Astrocyte (in vitro differentiated cells and primary cell): Measurements from ENCODE around the gene MAPKAPK2.

Experiments
- CTCF ChIP-seq: IDR thresholded peaks from 2 replicates; pipeline ENCODE4 v1.5.1; 2011; ENCODE audit warnings: low read depth, mild to moderate bottlenecking, inconsistent platforms, low read length, moderate library complexity; ENCODE audit not compliant: insufficient read depth
- EZH2 ChIP-seq: IDR thresholded peaks from 2 replicates; pipeline ENCODE4 v1.6.1; 2012; ENCODE audit warnings: mild to moderate bottlenecking, low read length, inconsistent platforms; ENCODE audit not compliant: insufficient read depth

DNA sequence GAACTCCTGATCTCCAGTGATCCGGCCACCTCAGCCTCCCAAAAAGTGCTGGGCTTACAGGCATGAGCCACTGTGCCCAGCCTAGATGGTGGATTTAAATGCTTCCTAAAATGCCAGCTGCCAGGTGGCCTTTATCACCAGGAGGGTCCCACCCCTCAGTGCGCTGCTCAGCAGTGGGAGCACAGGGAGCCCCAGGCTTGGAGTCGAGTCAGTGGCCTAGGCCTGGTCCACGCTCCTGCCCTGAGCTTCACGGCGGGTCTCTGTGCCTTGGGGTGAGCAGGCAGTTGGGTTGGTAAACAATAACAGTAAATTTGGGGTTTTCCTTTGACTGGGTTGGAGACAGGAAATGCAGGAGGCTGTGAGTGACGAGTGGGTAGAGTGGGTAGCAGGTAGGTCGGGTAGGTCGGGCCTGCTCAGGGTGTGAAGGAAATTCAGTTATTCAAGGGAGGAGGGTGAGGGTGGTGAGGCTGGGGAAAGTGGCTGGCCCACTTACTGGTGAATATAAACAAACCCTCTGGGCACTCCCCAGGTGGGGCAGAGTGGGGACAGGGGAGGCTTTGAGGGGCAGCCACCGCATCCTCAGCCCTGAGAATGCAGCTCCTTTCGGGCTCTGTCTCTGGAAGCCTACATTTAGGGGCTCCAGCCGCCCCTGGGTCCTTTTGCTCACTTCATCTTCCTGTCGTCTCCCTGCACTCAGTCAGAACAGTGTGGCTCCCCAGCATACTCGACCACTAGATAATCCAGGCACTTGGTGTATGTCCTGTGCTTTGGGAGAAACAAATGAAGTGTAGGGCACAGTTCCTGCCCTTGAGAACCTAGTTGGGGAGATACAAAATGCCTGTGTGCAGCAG, 52.4 kb downstream of the MAPKAPK2 start:
- TF ChIP-seq EZH2 (no peak), CTCF (no peak)
